Uterus (tissue), 2 donors: ENCODE data around the gene SLC16A2.

Source experiments
- CTCF ChIP-seq, 4 experiments: fragments of 200-600 bp in 2 of 4; fragments of 450-650 bp in 2 of 4; sonication (generic) in 2 of 4; IDR thresholded peaks; one replicate each; pipeline ENCODE4 v1.5.1; 2016 to 2019; ENCODE audit warnings: antibody characterized with exemption in 4 of 4, mild to moderate bottlenecking in 2 of 4, moderate library complexity in 1 of 4
- POLR2A ChIP-seq, 2 donors: fragments of 450-650 bp; IDR thresholded peaks; one replicate each; pipeline ENCODE4 v1.6.1; 2016; ENCODE audit warnings: antibody characterized with exemption in 2 of 2, mild to moderate bottlenecking in 1 of 2, moderate library complexity in 1 of 2

- no peak for TF ChIP-seq CTCF (IDR thresholded peaks at IDR 0.05)
- TF ChIP-seq POLR2A (IDR thresholded peaks at IDR 0.05), result no peak
These were observed 99.0 kb downstream of the SLC16A2 start for GRCh38 chrX:74520291-74520690.
